ENCODE data around the gene SALL3. TPM values are rescaled to one million over a fixed set of nuclear protein-coding genes. Genes with fewer than 3 reads are reported as not detected.

The SALL3 gene
- total RNA-seq, 1 donor from 2014 or later = not detected

GRCh38 chr18:78976765-78977636 is 2.6 kb upstream of the SALL3 start:
- Mint-ChIP-seq H3K4me1 (ENCODE audit: low read depth) (peaks cover 10% of the 10 kb centered on the region), H3K27ac (ENCODE audit: unreplicated experiment) (no peak overlapping the region), H3K4me3 (ENCODE audit: unreplicated experiment) (no peak overlapping the region), H3K27me3 (ENCODE audit: low read depth) (peaks cover 56% of the 10 kb centered on the region), H3K9me3 (ENCODE audit: low read depth) (peaks cover 4% of the 10 kb centered on the region), H3K36me3 (ENCODE audit: low read depth) (peaks cover 3% of the 10 kb centered on the region)
- DNase-seq (ENCODE audit: low spot score) = peak; percentile 75
- TF ChIP-seq CTCF (IDR thresholded peaks at IDR 0.05) = no peak

GRCh38 chr18:78977637-78978348 is 1.8 kb upstream of the SALL3 start:
- Mint-ChIP-seq H3K27me3 (ENCODE audit: low read depth) (peaks cover 56% of the 10 kb centered on the region), H3K27ac (ENCODE audit: unreplicated experiment) (no peak overlapping the region)

GRCh38 chr18:78978349-78979055 is 1.1 kb upstream of the SALL3 start:
- TF ChIP-seq CTCF (IDR thresholded peaks at IDR 0.05) = no peak
- Mint-ChIP-seq H3K27ac (ENCODE audit: unreplicated experiment) (no peak overlapping the region), H3K9me3 (ENCODE audit: low read depth) (peaks cover 4% of the 10 kb centered on the region), H3K4me3 (ENCODE audit: unreplicated experiment) (peak overlapping the region; percentile 35), H3K36me3 (ENCODE audit: low read depth) (peaks cover 3% of the 10 kb centered on the region), H3K27me3 (ENCODE audit: low read depth) (peaks cover 55% of the 10 kb centered on the region), H3K4me1 (ENCODE audit: low read depth) (peaks cover 6% of the 10 kb centered on the region)
- DNase-seq (ENCODE audit: low spot score) = no peak

More at GRCh38 chr18:78977637-78978348, 1.8 kb upstream of the SALL3 start:
- DNase-seq (ENCODE audit: low spot score) = no peak
- Mint-ChIP-seq H3K9me3 (ENCODE audit: low read depth) (peaks cover 4% of the 10 kb centered on the region), H3K4me1 (ENCODE audit: low read depth) (peaks cover 9% of the 10 kb centered on the region), H3K36me3 (ENCODE audit: low read depth) (peaks cover 3% of the 10 kb centered on the region), H3K4me3 (ENCODE audit: unreplicated experiment) (no peak overlapping the region)
- TF ChIP-seq CTCF (IDR thresholded peaks at IDR 0.05) = no peak

GRCh38 chr18:78979056-78979729 is 425 bp upstream of the SALL3 start:
- peaks cover 62% of the 10 kb centered on the region for H3K27me3 Mint-ChIP-seq (ENCODE audit: low read depth)
- DNase-seq (ENCODE audit: low spot score) = peak; percentile 81
- H3K4me3 Mint-ChIP-seq (ENCODE audit: unreplicated experiment) = no peak overlapping the region
- peaks cover 6% of the 10 kb centered on the region for H3K4me1 Mint-ChIP-seq (ENCODE audit: low read depth)
- H3K27ac Mint-ChIP-seq (ENCODE audit: unreplicated experiment) = no peak overlapping the region
- peaks cover 4% of the 10 kb centered on the region for H3K9me3 Mint-ChIP-seq (ENCODE audit: low read depth)
- no peak for TF ChIP-seq CTCF (IDR thresholded peaks at IDR 0.05)
- peaks cover 3% of the 10 kb centered on the region for H3K36me3 Mint-ChIP-seq (ENCODE audit: low read depth)
